Caco-2 (cell line): ENCODE results near the gene NFKB2. TPM values are rescaled to one million over a fixed set of nuclear protein-coding genes. Genes with fewer than 3 reads are reported as not detected.
A peak's percentile ranks its signal among the peaks of the same experiment; 100 is the strongest.

Experiments used
- BruUV-seq: library from RNA; stranded (reverse); fragments of 400-500 nt; replicated peaks from 2 replicates; lab custom pipeline; 2021; lab: Mats Ljungman, UMichigan
- CTCF ChIA-PET: fragments of 300-600 bp; sonication (Branson Sonifier 250); formaldehyde crosslinking; loops from one replicate; lab custom pipeline; 2022; ENCODE audit warnings: antibody characterized with exemption; lab: Charles Lee
- POLR2A ChIA-PET: fragments of 300-600 bp; sonication (Branson Sonifier 250); formaldehyde crosslinking; loops from one replicate; lab custom pipeline; 2022; ENCODE audit warnings: antibody characterized with exemption; lab: Charles Lee
- DNase-seq, 2 experiments: peaks; one replicate each; pipeline versions ENCODE4 v3.0.0 to v3.0.0-alpha.2; 2020 to 2022
- H3K27me3 ChIP-seq: replicated peaks from 2 replicates; pipeline ENCODE4 v1.6.0; 2011; ENCODE audit warnings: low read length; ENCODE audit not compliant: control insufficient read depth, insufficient read depth
- H3K36me3 ChIP-seq: 2 replicates; pipeline ENCODE4 v1.5.1; 2011; ENCODE audit warnings: low read length; ENCODE audit not compliant: control insufficient read depth, insufficient read depth
- H3K4me1 ChIP-seq: fragments of 250-450 bp; sonication (Bioruptor Pico); 2 replicates; pipeline ENCODE4 v1.5.1; 2020; ENCODE audit warnings: mild to moderate bottlenecking
- H3K4me3 ChIP-seq: 2 replicates; pipeline ENCODE4 v1.5.1; 2011; ENCODE audit warnings: low read depth, mild to moderate bottlenecking, control low read depth, low read length
- H3K9me3 ChIP-seq: fragments of 250-450 bp; sonication (Bioruptor Pico); 2 replicates; pipeline ENCODE4 v1.5.1; 2020; ENCODE audit warnings: mild to moderate bottlenecking, moderate library complexity
- H3K27ac Mint-ChIP-seq: one replicate; pipeline ENCODE4 v1.8.0; 2022; ENCODE audit warnings: mixed read lengths; ENCODE audit not compliant: unreplicated experiment
- H3K27me3 Mint-ChIP-seq: one replicate; pipeline ENCODE4 v1.8.0; 2022; ENCODE audit warnings: mixed read lengths; ENCODE audit not compliant: insufficient read depth, unreplicated experiment
- H3K36me3 Mint-ChIP-seq: one replicate; pipeline ENCODE4 v1.8.0; 2022; ENCODE audit warnings: mild to moderate bottlenecking, mixed read lengths; ENCODE audit not compliant: insufficient read depth, unreplicated experiment
- H3K4me1 Mint-ChIP-seq: one replicate; pipeline ENCODE4 v1.8.0; 2022; ENCODE audit warnings: low read depth, mixed read lengths; ENCODE audit not compliant: unreplicated experiment
- H3K4me3 Mint-ChIP-seq: one replicate; pipeline ENCODE4 v1.8.0; 2022; ENCODE audit warnings: mild to moderate bottlenecking, moderate library complexity, mixed read lengths; ENCODE audit not compliant: unreplicated experiment
- H3K9me3 Mint-ChIP-seq: one replicate; pipeline ENCODE4 v1.8.0; 2022; ENCODE audit warnings: mixed read lengths; ENCODE audit not compliant: unreplicated experiment
- CTCF ChIP-seq, 2 experiments: fragments of 200-600 bp in 1 of 2; IDR thresholded peaks; 1 replicate in 1 of 2; 2 replicates in 1 of 2; pipeline versions ENCODE4 v1.5.1 to v1.8.0; 2011 to 2022; ENCODE audit warnings: antibody characterized with exemption in 1 of 2, control low read depth in 1 of 2, inconsistent platforms in 1 of 2, low read depth in 1 of 2, low read length in 1 of 2, mild to moderate bottlenecking in 1 of 2, moderate library complexity in 1 of 2; ENCODE audit not compliant: insufficient read depth in 1 of 2, severe bottlenecking in 1 of 2, unreplicated experiment in 1 of 2
- intact Hi-C: fragments of 100-400 bp; cut with micrococcal nuclease; formaldehyde crosslinking; loops from one replicate; pipeline ENCODE4 v1.10.0; 2022; ENCODE audit not compliant: unreplicated experiment
- total RNA-seq: library from RNA; stranded (reverse); gene quantifications from 2 replicates; pipeline ENCODE4 v1.2.3, GENCODE V29; 2022

The NFKB2 gene
- total RNA-seq, 1 experiment from 2014 or later: 36.5 TPM

GRCh38 chr10:102416695-102417094 is 21.2 kb downstream of the NFKB2 start:
- Histone ChIP-seq H3K36me3 (no peaks in the 10 kb centered on the region), H3K4me3 (no peak overlapping the region), H3K4me1 (peaks cover 4% of the 10 kb centered on the region; the same call in 1 of the 2 replicates), H3K9me3 (no peaks in the 10 kb centered on the region), H3K27me3 (peaks cover 1% of the 10 kb centered on the region; the same call in 1 of the 2 replicates)
- no peaks in the 10 kb centered on the region for H3K27me3 Mint-ChIP-seq
- peaks cover 7% of the 10 kb centered on the region for H3K4me1 Mint-ChIP-seq
- TF ChIP-seq CTCF (IDR thresholded peaks at IDR 0.05; ENCODE audit: insufficient read depth in 1 of 2, low read depth in 1 of 2, low read length in 1 of 2, severe bottlenecking in 1 of 2, unreplicated experiment in 1 of 2): no peak
- BruUV-seq: no TSS peak
- no peak for DNase-seq
- intact Hi-C loops: no loop called here
- no peak overlapping the region for H3K27ac Mint-ChIP-seq
- H3K9me3 Mint-ChIP-seq: no peaks in the 10 kb centered on the region
- H3K4me3 Mint-ChIP-seq: no peak overlapping the region
- ChIA-PET POLR2A (no interaction called here), CTCF (interaction anchor here (0.7 kb wide), 1 partner anchor 12 kb away, joined by 3 read pairs; no protein-coding TSS in a partner anchor)
- peaks cover 25% of the 10 kb centered on the region for H3K36me3 Mint-ChIP-seq

GRCh38 chr10:102418622-102419268 is 23.2 kb downstream of the NFKB2 start, which contains the start of gene PSD:
Gene PSD (minus strand): TSS chr10:102418785. CDS start chr10:102417038, 1,747 bp downstream.
- Mint-ChIP-seq H3K4me3 (peak within 1 kb of the TSS; percentile 99), H3K27me3 (no peaks in the 10 kb centered on the region)
- DNase-seq: peak in 1 of 2 experiments; percentile 33

More at GRCh38 chr10:102418622-102419268, 23.2 kb downstream of the NFKB2 start, which contains the start of gene PSD:
- no peaks in the 10 kb centered on the region for H3K27me3 ChIP-seq
- peak within 1 kb of the TSS; percentile 83 for H3K4me3 ChIP-seq
- H3K36me3 ChIP-seq: 0 out of 2 replicates have a peak, but pooled peaks cover 1% of the 10 kb centered on the region
- BruUV-seq: no TSS peak
- H3K9me3 ChIP-seq: no peaks in the 10 kb centered on the region
- intact Hi-C loops: no loop called here
- CTCF ChIA-PET: interaction anchor here (1.0 kb wide), 1 partner anchor 249 kb away, joined by 3 read pairs; no protein-coding TSS in a partner anchor
- TF ChIP-seq CTCF (IDR thresholded peaks at IDR 0.05; ENCODE audit: insufficient read depth in 1 of 2, low read depth in 1 of 2, low read length in 1 of 2, severe bottlenecking in 1 of 2, unreplicated experiment in 1 of 2): no peak
- H3K4me1 ChIP-seq: peaks cover 9% of the 10 kb centered on the region; the same call in 1 of the 2 replicates
- H3K36me3 Mint-ChIP-seq: peaks cover 28% of the 10 kb centered on the region
- H3K4me1 Mint-ChIP-seq: peaks cover 7% of the 10 kb centered on the region
- POLR2A ChIA-PET: no interaction called here
- peak within 1 kb of the TSS; percentile 68 for H3K27ac Mint-ChIP-seq
- H3K9me3 Mint-ChIP-seq: no peaks in the 10 kb centered on the region
